ENCODE measurements around the gene TNFRSF8. TPM values are rescaled to one million over a fixed set of nuclear protein-coding genes. Genes with fewer than 3 reads are reported as not detected.
A peak's percentile ranks its signal among the peaks of the same experiment; 100 is the strongest.

Gene TNFRSF8
- total and polyA plus RNA-seq, 9 of the 15 experiments (the other 6 are each of a cell fraction or from before 2014, with no cell fraction given): 3.5 to 38.4 (median 17.1) TPM

DNA sequence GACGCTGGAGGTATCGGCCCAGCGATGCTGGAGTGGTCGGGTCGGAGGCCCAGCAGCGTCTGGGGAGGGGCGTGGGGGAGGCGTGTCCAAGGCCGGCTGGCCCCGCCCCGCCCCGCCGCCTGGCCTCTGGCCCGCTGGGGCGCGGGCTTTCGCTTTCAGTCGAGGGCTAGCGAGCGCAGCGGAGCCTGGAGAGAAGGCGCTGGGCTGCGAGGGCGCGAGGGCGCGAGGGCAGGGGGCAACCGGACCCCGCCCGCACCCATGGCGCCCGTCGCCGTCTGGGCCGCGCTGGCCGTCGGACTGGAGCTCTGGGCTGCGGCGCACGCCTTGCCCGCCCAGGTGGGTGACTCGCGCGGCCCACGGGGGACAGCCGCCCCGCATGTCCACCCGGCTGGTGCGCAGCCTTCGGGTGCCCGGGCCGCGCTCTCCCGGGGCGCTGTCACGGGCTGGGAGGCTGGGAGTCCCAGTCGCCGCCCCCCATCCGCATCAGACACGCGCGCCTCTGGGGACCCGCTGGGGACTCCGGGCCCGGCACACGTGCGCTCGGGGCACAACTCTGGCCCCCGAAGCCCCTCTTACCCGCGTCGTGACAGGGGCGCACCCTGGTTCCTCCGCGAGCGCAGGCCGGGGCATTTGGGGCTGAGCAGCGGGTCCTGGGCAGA is 103.9 kb downstream of the TNFRSF8 start, which contains the start of gene TNFRSF1B (continued):
- TF ChIP-seq, protein P1, sequence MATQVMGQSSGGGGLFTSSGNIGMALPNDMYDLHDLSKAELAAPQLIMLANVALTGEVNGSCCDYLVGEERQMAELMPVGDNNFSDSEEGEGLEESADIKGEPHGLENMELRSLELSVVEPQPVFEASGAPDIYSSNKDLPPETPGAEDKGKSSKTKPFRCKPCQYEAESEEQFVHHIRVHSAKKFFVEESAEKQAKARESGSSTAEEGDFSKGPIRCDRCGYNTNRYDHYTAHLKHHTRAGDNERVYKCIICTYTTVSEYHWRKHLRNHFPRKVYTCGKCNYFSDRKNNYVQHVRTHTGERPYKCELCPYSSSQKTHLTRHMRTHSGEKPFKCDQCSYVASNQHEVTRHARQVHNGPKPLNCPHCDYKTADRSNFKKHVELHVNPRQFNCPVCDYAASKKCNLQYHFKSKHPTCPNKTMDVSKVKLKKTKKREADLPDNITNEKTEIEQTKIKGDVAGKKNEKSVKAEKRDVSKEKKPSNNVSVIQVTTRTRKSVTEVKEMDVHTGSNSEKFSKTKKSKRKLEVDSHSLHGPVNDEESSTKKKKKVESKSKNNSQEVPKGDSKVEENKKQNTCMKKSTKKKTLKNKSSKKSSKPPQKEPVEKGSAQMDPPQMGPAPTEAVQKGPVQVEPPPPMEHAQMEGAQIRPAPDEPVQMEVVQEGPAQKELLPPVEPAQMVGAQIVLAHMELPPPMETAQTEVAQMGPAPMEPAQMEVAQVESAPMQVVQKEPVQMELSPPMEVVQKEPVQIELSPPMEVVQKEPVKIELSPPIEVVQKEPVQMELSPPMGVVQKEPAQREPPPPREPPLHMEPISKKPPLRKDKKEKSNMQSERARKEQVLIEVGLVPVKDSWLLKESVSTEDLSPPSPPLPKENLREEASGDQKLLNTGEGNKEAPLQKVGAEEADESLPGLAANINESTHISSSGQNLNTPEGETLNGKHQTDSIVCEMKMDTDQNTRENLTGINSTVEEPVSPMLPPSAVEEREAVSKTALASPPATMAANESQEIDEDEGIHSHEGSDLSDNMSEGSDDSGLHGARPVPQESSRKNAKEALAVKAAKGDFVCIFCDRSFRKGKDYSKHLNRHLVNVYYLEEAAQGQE (IDR thresholded peaks at IDR 0.05; ENCODE audit: borderline replicate concordance): peak; percentile 27; the same call in 1 of the 2 replicates
- TF ChIP-seq, protein P1 (CRISPR knock-in tag; IDR thresholded peaks at IDR 0.05; ENCODE audit: low read depth): peak; percentile 83; the same call in 1 of the 2 replicates
- TF ChIP-seq, protein P2, sequence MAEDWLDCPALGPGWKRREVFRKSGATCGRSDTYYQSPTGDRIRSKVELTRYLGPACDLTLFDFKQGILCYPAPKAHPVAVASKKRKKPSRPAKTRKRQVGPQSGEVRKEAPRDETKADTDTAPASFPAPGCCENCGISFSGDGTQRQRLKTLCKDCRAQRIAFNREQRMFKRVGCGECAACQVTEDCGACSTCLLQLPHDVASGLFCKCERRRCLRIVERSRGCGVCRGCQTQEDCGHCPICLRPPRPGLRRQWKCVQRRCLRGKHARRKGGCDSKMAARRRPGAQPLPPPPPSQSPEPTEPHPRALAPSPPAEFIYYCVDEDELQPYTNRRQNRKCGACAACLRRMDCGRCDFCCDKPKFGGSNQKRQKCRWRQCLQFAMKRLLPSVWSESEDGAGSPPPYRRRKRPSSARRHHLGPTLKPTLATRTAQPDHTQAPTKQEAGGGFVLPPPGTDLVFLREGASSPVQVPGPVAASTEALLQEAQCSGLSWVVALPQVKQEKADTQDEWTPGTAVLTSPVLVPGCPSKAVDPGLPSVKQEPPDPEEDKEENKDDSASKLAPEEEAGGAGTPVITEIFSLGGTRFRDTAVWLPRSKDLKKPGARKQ (CRISPR knock-in tag; IDR thresholded peaks at IDR 0.05): no peak
- 0 out of 2 replicates have a peak, but pooled peaks have one; percentile 32 for TF ChIP-seq HCFC1 (IDR thresholded peaks at IDR 0.05; ENCODE audit: low read depth, low read length)
- no peak for TF ChIP-seq GABPB2 (CRISPR knock-in tag; conservative IDR thresholded peaks at IDR 0.05)
- TF ChIP-seq, protein P3, sequence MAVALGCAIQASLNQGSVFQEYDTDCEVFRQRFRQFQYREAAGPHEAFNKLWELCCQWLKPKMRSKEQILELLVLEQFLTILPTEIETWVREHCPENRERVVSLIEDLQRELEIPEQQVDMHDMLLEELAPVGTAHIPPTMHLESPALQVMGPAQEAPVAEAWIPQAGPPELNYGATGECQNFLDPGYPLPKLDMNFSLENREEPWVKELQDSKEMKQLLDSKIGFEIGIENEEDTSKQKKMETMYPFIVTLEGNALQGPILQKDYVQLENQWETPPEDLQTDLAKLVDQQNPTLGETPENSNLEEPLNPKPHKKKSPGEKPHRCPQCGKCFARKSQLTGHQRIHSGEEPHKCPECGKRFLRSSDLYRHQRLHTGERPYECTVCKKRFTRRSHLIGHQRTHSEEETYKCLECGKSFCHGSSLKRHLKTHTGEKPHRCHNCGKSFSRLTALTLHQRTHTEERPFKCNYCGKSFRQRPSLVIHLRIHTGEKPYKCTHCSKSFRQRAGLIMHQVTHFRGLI (CRISPR knock-in tag; IDR thresholded peaks at IDR 0.05): no peak
- no peak for TF ChIP-seq TCF7 (IDR thresholded peaks at IDR 0.05; ENCODE audit: borderline replicate concordance)
- no peak for TF ChIP-seq ZNF431 (CRISPR knock-in tag; IDR thresholded peaks at IDR 0.05)
- no peak for TF ChIP-seq ZNF134 (CRISPR knock-in tag; conservative IDR thresholded peaks at IDR 0.05)
- peak; percentile 93 for TF ChIP-seq NONO (IDR thresholded peaks at IDR 0.05; ENCODE audit: low read depth in 2 of 2, low read length in 1 of 2)
- TF ChIP-seq ZNF274 (IDR thresholded peaks at IDR 0.05; ENCODE audit: borderline replicate concordance, low read depth, low read length): no peak
- TF ChIP-seq E2F1 (CRISPR knock-in tag; IDR thresholded peaks at IDR 0.05): no peak
- no peak for TF ChIP-seq ZNF311 (CRISPR knock-in tag; IDR thresholded peaks at IDR 0.05)
- no peak for TF ChIP-seq CBFB (CRISPR knock-in tag; IDR thresholded peaks at IDR 0.05)
- TF ChIP-seq KLF10 (CRISPR knock-in tag; IDR thresholded peaks at IDR 0.05): no peak
- no peak for TF ChIP-seq NFE2 (IDR thresholded peaks at IDR 0.05; ENCODE audit: low read depth)
